NAMALWA (cell line): Measurements from ENCODE around the gene RSPO1.

ENCODE experiments used
- DNase-seq: peaks from one replicate; pipeline ENCODE4 v3.0.0-alpha.2; 2015; ENCODE audit warnings: low spot score

RSPO1 gene

DNA sequence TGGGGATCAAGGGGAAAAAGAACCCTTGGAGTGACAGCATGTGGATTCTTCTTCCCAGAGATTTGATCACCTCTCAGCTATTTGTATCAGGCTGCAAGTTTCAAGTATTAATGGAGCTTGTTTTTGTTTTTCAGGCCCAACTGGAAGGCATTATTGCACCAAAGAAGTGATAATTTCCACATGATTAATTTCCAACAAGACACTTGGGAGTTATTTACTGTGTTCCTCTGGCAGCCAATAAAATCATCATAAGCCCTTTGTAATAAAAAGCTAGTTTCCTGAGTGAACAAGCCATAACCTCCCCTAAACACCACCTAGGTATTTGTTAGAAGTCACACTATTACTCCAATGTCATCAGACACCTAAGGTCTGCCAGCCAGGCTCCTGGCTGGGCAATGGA is 69.8 kb downstream of the RSPO1 start:
- no peak for DNase-seq

DNA sequence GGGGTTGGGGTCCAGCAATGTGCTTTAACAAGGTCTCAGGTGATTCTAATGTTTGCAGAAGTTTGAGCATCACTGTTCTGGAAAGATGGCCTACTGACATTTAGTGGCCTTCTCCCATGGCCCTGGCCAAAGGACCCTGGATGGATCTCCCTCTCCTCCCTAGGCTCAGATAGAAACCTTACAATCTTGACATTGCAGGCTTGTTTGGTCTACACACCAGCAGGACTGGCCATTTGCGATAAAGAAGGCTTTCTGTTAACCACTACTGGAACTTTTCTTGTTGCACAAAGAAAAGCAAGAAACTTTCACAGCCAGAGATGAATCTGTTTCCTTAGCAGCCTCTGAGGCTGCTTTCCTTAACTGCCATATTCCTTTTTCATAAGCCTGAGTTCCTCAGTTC is 71.7 kb downstream of the RSPO1 start:
- DNase-seq = no peak
